ENCODE results near the gene GRIK4. TPM values are rescaled to one million over a fixed set of nuclear protein-coding genes. Genes with fewer than 3 reads are reported as not detected.

Gene GRIK4
- total RNA-seq, 1 experiment from 2014 or later = not detected

GRCh38 chr11:120854988-120855387, 343.4 kb downstream of the GRIK4 start:
- intact Hi-C loops (cut with micrococcal nuclease) = no loop called here
- ChIA-PET POLR2A (no interaction called here), CTCF (interaction anchor here (0.6 kb wide), 1 partner anchor 811 kb away, joined by 3 read pairs; no protein-coding TSS in a partner anchor)
- TF ChIP-seq CTCF (IDR thresholded peaks at IDR 0.05; ENCODE audit: unreplicated experiment) = no peak
- no peaks in the 10 kb centered on the region for H3K4me1 Mint-ChIP-seq (ENCODE audit: insufficient read depth, unreplicated experiment)
- no peaks in the 10 kb centered on the region for H3K9me3 Mint-ChIP-seq (ENCODE audit: unreplicated experiment)
- no peaks in the 10 kb centered on the region for H3K36me3 Mint-ChIP-seq (ENCODE audit: insufficient read depth, unreplicated experiment)
- H3K27ac Mint-ChIP-seq (ENCODE audit: low read depth, unreplicated experiment) = no peak overlapping the region
- H3K4me3 Mint-ChIP-seq (ENCODE audit: unreplicated experiment) = no peak overlapping the region
- BruUV-seq (replicated peaks) = no TSS peak
- no peak for DNase-seq (ENCODE audit: unreplicated experiment)
- peaks cover 21% of the 10 kb centered on the region for H3K27me3 Mint-ChIP-seq (ENCODE audit: insufficient read depth, unreplicated experiment)

- Mint-ChIP-seq H3K4me3 (ENCODE audit: unreplicated experiment) (no peak overlapping the region), H3K9me3 (ENCODE audit: unreplicated experiment) (no peaks in the 10 kb centered on the region), H3K27ac (ENCODE audit: low read depth, unreplicated experiment) (no peak overlapping the region), H3K27me3 (ENCODE audit: insufficient read depth, unreplicated experiment) (peaks cover 32% of the 10 kb centered on the region), H3K4me1 (ENCODE audit: insufficient read depth, unreplicated experiment) (no peaks in the 10 kb centered on the region), H3K36me3 (ENCODE audit: insufficient read depth, unreplicated experiment) (no peaks in the 10 kb centered on the region)
- intact Hi-C loops (cut with micrococcal nuclease) = no loop called here
- TF ChIP-seq CTCF (IDR thresholded peaks at IDR 0.05; ENCODE audit: unreplicated experiment) = no peak
- ChIA-PET CTCF (interaction anchor here (0.7 kb wide), 1 partner anchor 1748 kb away, joined by 3 read pairs; no protein-coding TSS in a partner anchor), POLR2A (interaction anchor here (0.9 kb wide), 1 partner anchor 10 kb away, joined by 3 read pairs; no protein-coding TSS in a partner anchor)
- BruUV-seq (replicated peaks) = no TSS peak
- DNase-seq (ENCODE audit: unreplicated experiment) = no peak
Measured at GRCh38 chr11:120857508-120857907, 346.0 kb downstream of the GRIK4 start.

GRCh38 chr11:120858740-120859139, 347.2 kb downstream of the GRIK4 start:
- Mint-ChIP-seq H3K36me3 (ENCODE audit: insufficient read depth, unreplicated experiment) (no peaks in the 10 kb centered on the region), H3K27ac (ENCODE audit: low read depth, unreplicated experiment) (no peak overlapping the region), H3K9me3 (ENCODE audit: unreplicated experiment) (no peaks in the 10 kb centered on the region), H3K4me3 (ENCODE audit: unreplicated experiment) (no peak overlapping the region), H3K27me3 (ENCODE audit: insufficient read depth, unreplicated experiment) (peaks cover 32% of the 10 kb centered on the region), H3K4me1 (ENCODE audit: insufficient read depth, unreplicated experiment) (no peaks in the 10 kb centered on the region)
- intact Hi-C loops (cut with micrococcal nuclease) = no loop called here
- DNase-seq (ENCODE audit: unreplicated experiment) = no peak
- no peak for TF ChIP-seq CTCF (IDR thresholded peaks at IDR 0.05; ENCODE audit: unreplicated experiment)
- ChIA-PET CTCF (no interaction called here), POLR2A (no interaction called here)
- no TSS peak for BruUV-seq (replicated peaks)

- TF ChIP-seq CTCF (IDR thresholded peaks at IDR 0.05; ENCODE audit: unreplicated experiment) = no peak
- Mint-ChIP-seq H3K27me3 (ENCODE audit: insufficient read depth, unreplicated experiment) (peaks cover 32% of the 10 kb centered on the region), H3K4me1 (ENCODE audit: insufficient read depth, unreplicated experiment) (no peaks in the 10 kb centered on the region), H3K27ac (ENCODE audit: low read depth, unreplicated experiment) (no peak overlapping the region), H3K4me3 (ENCODE audit: unreplicated experiment) (no peak overlapping the region), H3K9me3 (ENCODE audit: unreplicated experiment) (no peaks in the 10 kb centered on the region), H3K36me3 (ENCODE audit: insufficient read depth, unreplicated experiment) (no peaks in the 10 kb centered on the region)
- ChIA-PET CTCF (no interaction called here), POLR2A (no interaction called here)
- no TSS peak for BruUV-seq (replicated peaks)
- no peak for DNase-seq (ENCODE audit: unreplicated experiment)
- intact Hi-C loops (cut with micrococcal nuclease) = no loop called here
Measured at GRCh38 chr11:120859552-120860295, 348.2 kb downstream of the GRIK4 start.

Measured in MCF 10A (cell line).